Fibroblast of villous mesenchyme (primary cell): ENCODE measurements around the gene PLIN5. TPM values are rescaled to one million over a fixed set of nuclear protein-coding genes. Genes with fewer than 3 reads are reported as not detected.

ENCODE experiments used
- DNase-seq: peaks from one replicate; pipeline ENCODE4 v3.0.0-alpha.2; 2010; ENCODE audit warnings: low read depth
- H3K4me3 ChIP-seq: 2 replicates; pipeline ENCODE4 v1.5.1; 2011; ENCODE audit warnings: low read depth, mild to moderate bottlenecking, low read length
- CTCF ChIP-seq: IDR thresholded peaks from 2 replicates; pipeline ENCODE4 v1.5.1; 2012; ENCODE audit warnings: low read depth, mild to moderate bottlenecking, low read length; ENCODE audit not compliant: insufficient read depth
- total RNA-seq: library from RNA; depleted of rRNA; stranded (reverse); fragments of >200 nt; gene quantifications from 2 replicates; pipeline ENCODE4 v1.2.3, GENCODE V29; 2012

Gene PLIN5
- total RNA-seq, 1 donor, result not detected

GRCh38 chr19:4550479-4551050 is 15.5 kb upstream of the PLIN5 start:
- no peak for TF ChIP-seq CTCF
- DNase-seq, result no peak
- no peak overlapping the region for H3K4me3 ChIP-seq

- TF ChIP-seq CTCF, result no peak
- H3K4me3 ChIP-seq, result no peak overlapping the region
- DNase-seq, result no peak
Observed at GRCh38 chr19:4550018-4550417, 15.0 kb upstream of the PLIN5 start.

- no peak for DNase-seq
- H3K4me3 ChIP-seq, result no peak overlapping the region
- TF ChIP-seq CTCF, result no peak
Observed at GRCh38 chr19:4548238-4548584, 13.2 kb upstream of the PLIN5 start.

- DNase-seq, result no peak
- TF ChIP-seq CTCF, result peak; percentile 23
- no peak overlapping the region for H3K4me3 ChIP-seq
Observed at GRCh38 chr19:4547303-4548237, 12.5 kb upstream of the PLIN5 start.

GRCh38 chr19:4543842-4544647 is 9.0 kb upstream of the PLIN5 start:
- DNase-seq, result no peak

More at GRCh38 chr19:4543842-4544647, 9.0 kb upstream of the PLIN5 start:
- H3K4me3 ChIP-seq, result no peak overlapping the region
- no peak for TF ChIP-seq CTCF
